ENCODE measurements around the gene LRMDA.

DNA sequence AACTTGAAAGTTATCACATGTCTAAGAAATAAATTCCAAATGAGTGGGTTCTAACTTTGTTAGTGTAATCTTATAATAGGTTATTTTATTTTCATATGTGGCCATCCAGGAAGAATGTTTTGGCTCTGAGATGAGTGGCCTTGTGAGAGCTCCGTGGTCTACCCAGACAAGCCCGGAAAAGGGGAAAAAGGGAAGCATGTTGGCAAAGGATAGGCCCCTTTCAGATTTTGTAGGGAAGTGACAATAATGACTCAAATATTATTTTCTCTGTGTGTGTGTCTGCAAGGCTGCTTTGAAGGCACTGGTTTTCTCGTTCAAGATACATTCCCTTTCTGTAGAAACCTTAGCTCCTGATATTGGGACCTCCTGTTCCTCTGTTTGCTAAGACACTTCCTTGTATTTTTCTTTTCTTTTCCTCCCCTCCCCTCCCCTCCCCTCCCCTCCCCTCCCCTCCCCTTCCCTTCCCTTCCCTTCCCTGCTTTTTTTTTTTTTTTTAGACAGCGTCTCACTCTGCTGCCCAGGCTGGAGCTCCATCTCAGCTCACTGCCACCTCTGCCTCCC lies 240.8 kb downstream of the LRMDA start:
- no peak for TF ChIP-seq POLR2AphosphoS5 (IDR thresholded peaks at IDR 0.05)
- TF ChIP-seq, protein P1, sequence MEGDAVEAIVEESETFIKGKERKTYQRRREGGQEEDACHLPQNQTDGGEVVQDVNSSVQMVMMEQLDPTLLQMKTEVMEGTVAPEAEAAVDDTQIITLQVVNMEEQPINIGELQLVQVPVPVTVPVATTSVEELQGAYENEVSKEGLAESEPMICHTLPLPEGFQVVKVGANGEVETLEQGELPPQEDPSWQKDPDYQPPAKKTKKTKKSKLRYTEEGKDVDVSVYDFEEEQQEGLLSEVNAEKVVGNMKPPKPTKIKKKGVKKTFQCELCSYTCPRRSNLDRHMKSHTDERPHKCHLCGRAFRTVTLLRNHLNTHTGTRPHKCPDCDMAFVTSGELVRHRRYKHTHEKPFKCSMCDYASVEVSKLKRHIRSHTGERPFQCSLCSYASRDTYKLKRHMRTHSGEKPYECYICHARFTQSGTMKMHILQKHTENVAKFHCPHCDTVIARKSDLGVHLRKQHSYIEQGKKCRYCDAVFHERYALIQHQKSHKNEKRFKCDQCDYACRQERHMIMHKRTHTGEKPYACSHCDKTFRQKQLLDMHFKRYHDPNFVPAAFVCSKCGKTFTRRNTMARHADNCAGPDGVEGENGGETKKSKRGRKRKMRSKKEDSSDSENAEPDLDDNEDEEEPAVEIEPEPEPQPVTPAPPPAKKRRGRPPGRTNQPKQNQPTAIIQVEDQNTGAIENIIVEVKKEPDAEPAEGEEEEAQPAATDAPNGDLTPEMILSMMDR (IDR thresholded peaks at IDR 0.05), result no peak
- no peak for TF ChIP-seq POLR2A (IDR thresholded peaks at IDR 0.05)

All from sigmoid colon (tissue), 4 donors.